GM21390 (cell line): ENCODE results near the gene CELF5.
"Not testable (repeated sequence)": the region's sequence is repeated elsewhere in the genome, so short reads cannot be mapped to it uniquely, and the experiment has no call there.

Source experiments
- ATAC-seq: cut with Tn5 transposase; IDR thresholded peaks from one replicate; pipeline ENCODE4 v1.9.1; 2021; ENCODE audit not compliant: unreplicated experiment

CELF5 gene

DNA sequence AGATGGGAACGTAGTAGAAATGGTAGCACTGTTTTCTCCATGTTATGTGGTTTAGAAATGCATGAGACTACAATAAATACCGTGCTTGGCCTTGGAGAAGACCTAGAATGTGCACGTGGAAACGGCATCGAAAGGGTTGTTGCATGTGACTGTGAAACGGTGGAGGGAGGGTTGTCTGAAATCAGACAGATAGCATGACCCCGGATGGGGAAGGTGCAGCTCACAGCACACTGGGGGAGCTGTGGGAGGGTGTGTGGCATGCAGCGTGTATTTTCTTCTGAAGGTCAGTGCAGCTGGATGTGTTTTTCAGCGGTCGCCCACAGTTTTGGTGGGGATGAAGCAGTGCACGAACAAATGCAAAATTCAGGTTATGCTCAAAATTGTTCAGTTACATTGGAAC, 63.4 kb downstream of the CELF5 start:
- no peak for ATAC-seq

DNA sequence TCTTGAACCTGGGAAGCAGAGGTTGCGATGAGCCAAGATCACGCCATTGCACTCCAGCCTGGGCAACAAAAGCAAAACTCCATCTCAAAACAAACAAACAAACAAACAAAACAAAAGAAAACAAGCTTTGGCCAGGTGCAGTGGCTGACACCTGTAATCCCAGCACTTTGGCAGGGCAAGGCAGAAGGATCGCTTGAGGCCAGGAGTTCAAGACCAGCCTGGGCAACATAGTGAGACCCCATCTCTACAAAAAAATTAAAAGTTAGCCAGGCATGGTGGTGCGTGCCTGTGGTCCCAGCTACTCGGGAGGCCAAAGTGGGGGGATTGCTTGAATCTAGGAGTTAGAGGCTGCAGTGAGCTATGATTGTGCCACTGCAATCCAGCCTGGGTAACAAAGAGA, 64.0 kb downstream of the CELF5 start:
- ATAC-seq, result not testable (repeated sequence)

- no peak for ATAC-seq
Measured at GRCh38 chr19:3289971-3290569, 65.6 kb downstream of the CELF5 start.

DNA sequence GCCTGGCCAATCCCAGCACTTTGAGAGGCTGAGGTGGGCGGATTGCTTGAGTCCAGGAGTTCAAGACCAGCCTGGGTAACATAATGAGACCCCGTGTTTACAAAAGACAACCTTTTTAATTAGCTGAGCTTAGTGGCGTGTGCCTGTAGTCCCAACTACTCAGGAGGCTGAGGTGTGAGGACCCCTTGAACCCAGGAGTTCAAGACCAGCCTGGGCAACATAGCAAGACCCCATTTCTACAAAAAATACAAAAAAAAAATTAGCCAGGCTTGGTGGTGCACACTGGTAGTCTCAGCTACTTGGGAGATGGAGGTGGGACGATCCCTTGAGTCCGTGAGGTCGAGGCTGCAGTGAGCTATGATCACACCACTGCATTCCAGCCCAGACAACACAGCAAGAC, 66.4 kb downstream of the CELF5 start:
- not testable (repeated sequence) for ATAC-seq

- no peak for ATAC-seq
Measured at GRCh38 chr19:3291644-3292043, 67.2 kb downstream of the CELF5 start.

GRCh38 chr19:3292958-3293529, 68.6 kb downstream of the CELF5 start:
- no peak for ATAC-seq

DNA sequence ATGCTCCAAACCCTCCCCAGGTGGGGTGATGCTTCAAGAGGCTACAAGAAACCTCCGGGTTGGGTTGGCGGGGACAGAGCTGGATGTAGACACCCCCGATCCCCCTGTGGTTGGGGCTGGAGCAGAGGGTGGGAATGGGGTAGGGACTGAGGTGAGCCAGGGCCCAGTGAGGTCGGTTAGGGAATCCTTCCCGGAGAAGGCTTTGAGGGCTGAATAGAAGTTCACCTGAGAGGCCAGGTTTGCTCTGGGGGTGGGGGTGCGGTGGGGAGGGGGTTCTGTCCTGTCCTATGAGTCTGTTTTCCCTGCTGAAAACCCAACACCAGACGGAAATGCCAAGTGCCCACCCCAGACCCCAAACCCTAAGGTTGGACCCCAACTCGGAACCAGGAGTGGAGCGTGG, 69.1 kb downstream of the CELF5 start:
- ATAC-seq, result no peak

DNA sequence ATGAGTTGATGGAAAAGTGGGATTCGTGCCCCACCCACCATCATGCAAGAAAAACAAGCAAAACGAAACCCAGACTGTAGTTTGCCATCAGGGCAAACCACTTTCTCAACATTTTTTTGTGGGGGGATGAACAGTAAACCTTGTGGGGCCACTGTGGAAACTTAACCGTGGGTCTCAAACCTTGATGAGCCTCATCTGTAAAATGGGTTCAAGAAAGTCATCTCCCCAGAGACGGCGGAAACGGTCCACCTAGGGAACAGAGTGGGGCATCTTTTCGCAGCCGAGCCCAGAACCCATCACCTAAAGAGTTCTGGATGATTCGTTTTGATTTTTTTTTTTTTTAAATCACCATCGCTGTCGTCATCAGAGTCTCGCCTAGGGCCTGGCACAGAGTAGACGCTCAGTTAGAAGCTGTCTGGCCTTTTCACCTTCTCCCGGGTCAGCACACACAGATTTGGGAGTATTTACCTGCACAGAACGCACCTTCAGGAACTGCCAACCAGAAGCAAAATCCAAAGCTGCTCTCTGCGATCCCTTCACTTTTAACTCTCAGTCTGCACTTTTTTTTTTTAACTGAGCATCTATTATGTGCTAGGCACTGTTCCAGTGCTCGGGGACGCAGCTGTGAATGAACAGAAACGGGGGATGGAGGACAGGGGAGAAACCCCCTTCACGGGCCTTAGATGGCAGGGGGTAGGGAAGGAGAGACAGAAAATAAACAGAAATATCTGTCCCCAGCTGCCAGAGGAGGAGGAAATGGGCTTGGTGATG, 69.8 kb downstream of the CELF5 start:
- ATAC-seq, result no peak

- ATAC-seq, result no peak
Measured at GRCh38 chr19:3295581-3295980, 71.1 kb downstream of the CELF5 start.

DNA sequence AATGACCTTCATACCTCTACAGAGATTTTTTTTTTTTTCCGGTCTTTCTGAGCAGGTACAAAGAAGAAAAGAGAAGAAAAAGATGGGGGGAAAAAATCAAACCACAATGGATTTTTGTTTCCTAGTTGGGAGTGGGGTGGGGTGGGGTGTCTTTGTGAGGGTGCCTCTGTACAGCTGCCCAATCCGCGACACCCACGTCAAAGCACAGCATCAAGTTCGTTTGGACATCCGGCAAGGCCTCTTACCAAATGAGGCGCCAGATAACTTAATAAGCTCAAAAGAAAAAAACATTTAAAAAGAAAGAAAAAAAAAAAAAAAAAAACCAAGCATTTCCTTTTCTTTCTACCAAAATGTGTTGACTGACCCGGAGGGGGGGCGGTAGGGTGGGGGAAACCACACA, 71.6 kb downstream of the CELF5 start:
- no peak for ATAC-seq

DNA sequence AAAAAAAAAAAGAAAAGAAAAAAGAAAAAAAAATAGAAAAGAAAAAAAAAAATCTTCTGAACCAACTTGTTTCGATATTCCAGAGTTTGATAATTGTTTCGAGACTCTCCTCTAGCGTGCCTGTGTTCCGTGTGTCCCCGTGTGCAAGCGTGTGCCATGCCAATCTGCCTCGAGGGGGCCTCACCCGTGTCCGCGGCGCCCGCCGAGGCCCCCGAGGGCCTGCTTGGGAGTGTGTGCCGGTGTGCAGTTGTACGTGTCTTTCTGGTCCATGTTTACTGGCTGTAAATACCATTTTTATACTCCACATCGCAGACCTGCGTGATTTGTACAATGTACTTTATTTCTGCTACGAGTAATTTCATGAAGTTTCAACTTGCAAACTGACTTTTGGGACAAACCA, 72.0 kb downstream of the CELF5 start:
- no peak for ATAC-seq

GRCh38 chr19:3298853-3299449, 74.5 kb downstream of the CELF5 start:
- no peak for ATAC-seq

GRCh38 chr19:3300566-3300965, 76.1 kb downstream of the CELF5 start:
- ATAC-seq, result not testable (repeated sequence)

DNA sequence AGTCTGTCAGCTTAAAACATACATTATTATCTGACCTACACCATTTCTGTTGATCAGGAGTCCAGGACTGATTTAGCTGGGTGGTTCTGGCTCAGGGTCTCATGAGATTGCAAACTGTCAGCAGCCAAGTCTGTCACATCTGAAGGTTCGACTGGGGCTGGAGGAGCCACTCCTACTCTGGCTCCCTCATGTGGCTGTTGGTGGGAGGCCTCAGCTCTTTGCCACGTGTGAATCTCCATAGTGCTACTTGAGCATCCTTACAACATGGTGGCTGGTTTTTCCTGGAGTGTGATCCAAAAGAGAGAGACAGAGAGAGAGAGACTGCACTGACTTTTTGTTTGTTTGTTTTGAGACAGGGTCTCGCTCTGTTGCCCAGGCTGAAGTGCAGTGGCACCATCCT, 78.3 kb downstream of the CELF5 start:
- no peak for ATAC-seq

DNA sequence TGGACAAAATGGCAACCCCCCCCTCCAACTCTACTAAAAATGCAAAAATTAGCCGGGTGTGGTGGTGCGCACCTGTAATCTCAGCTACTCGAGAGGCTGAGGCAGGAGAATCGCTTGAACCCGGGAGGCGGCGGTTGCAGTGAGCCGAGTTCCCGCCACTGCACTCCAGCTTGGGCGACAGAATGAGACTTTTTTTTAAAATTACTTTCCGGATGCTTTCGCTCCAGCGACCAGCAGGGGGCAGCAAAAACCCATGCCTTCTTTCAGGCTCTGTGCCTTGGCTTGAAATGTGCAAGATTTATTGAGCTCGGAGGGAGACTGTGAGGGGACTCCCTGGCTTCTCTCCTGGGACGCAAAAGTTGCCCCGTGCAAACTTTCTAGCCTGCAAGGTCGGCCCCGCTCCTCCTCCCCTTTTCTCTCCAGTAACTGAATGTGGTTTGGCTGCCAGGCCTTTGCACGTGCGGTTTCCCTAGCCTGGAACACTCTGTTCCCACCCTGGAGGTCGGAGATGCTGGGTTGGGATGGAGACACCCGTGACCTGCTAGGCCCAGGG, 80.5 kb downstream of the CELF5 start:
- ATAC-seq, result no peak

- ATAC-seq, result no peak
Measured at GRCh38 chr19:3309724-3310123, 85.3 kb downstream of the CELF5 start.

GRCh38 chr19:3310280-3310679, 85.8 kb downstream of the CELF5 start:
- no peak for ATAC-seq

- no peak for ATAC-seq
Measured at GRCh38 chr19:3310711-3311110, 86.2 kb downstream of the CELF5 start.

DNA sequence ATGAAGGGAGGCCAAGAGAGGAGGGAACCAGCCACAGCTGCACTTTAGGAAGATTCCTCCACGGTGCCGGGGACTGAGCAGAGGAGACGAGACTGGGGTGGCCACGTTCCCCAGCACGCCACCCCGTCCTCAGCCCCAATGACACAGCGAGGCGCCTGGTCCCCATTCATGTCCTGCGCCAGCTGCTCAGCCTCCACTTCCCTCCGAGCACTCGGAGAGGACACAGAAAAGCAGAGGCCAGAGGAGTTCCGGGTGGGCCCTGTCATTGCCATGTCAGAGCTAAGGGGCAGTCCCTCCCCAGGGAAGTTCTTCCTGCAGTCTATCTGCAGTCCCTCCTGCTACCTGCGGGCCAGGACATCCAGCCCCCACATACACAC, 88.7 kb downstream of the CELF5 start:
- ATAC-seq, result no peak

DNA sequence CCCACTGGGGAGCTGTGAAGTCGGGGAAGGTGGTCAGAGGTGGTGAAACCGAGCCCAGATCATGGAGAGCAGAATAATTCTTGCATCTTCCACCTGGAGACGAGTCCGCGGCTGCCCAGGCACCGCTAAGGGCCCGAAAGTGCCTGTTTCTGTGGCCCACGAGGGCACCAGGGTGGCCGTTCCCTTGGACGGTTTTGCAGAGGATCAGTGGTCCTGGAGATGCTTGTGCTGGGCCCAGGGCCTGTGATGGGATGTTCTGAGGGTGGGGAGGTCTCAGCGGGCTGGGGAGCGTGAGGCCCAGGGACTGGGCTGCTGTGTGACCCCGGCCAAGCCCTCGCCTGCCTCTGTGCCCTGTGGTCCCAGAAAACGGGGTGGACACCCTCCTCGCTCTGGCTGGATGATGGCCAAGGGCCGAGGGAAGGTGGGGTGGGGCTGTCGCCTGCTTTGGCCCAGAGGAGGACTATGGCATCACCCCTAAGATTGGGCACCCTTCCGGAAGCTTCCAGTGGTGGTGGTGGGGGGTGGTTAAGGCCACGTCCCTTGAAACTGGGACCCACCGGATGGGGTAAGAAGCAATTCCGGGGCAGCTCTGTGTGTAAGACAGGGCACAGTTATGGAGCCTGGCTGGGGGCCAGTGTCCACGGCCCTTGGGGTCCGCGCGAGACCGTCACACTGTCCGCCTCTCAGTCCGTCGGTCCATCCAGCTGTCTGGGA, 90.7 kb downstream of the CELF5 start:
- ATAC-seq, result no peak

DNA sequence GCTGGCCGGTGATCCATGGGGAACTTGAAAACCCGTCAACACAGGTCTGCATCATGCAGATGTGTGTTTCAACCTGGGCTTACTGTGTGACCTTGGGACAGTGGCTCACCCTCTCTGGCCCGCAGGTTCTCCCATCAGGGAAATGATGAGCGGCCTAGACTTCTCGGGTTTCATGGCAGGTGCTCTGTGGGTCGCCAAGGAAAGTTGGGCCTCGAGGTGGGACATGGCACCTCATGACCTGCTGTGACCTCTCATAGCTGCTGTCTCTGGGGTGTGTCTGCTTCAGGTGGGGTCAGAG, 91.2 kb downstream of the CELF5 start:
- no peak for ATAC-seq
